ENCODE data around the gene PADI2. TPM values are rescaled to one million over a fixed set of nuclear protein-coding genes. Genes with fewer than 3 reads are reported as not detected.
A peak's percentile ranks its signal among the peaks of the same experiment; 100 is the strongest.

The PADI2 gene
- total RNA-seq, 1 donor from 2014 or later: 3.5 TPM

GRCh38 chr1:17102232-17102631, 17.0 kb downstream of the PADI2 start:
- H3K9me3 Mint-ChIP-seq: no peaks in the 10 kb centered on the region
- H3K36me3 Mint-ChIP-seq: no peaks in the 10 kb centered on the region
- no peak overlapping the region for H3K4me3 Mint-ChIP-seq
- H3K27me3 Mint-ChIP-seq: no peaks in the 10 kb centered on the region
- DNase-seq (ENCODE audit: extremely low spot score, unreplicated experiment): no peak
- H3K27ac Mint-ChIP-seq: no peak overlapping the region
- TF ChIP-seq, protein P1, sequence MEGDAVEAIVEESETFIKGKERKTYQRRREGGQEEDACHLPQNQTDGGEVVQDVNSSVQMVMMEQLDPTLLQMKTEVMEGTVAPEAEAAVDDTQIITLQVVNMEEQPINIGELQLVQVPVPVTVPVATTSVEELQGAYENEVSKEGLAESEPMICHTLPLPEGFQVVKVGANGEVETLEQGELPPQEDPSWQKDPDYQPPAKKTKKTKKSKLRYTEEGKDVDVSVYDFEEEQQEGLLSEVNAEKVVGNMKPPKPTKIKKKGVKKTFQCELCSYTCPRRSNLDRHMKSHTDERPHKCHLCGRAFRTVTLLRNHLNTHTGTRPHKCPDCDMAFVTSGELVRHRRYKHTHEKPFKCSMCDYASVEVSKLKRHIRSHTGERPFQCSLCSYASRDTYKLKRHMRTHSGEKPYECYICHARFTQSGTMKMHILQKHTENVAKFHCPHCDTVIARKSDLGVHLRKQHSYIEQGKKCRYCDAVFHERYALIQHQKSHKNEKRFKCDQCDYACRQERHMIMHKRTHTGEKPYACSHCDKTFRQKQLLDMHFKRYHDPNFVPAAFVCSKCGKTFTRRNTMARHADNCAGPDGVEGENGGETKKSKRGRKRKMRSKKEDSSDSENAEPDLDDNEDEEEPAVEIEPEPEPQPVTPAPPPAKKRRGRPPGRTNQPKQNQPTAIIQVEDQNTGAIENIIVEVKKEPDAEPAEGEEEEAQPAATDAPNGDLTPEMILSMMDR (conservative IDR thresholded peaks at IDR 0.05): no peak
- H3K4me1 Mint-ChIP-seq (ENCODE audit: unreplicated experiment): peaks cover 16% of the 10 kb centered on the region

DNA sequence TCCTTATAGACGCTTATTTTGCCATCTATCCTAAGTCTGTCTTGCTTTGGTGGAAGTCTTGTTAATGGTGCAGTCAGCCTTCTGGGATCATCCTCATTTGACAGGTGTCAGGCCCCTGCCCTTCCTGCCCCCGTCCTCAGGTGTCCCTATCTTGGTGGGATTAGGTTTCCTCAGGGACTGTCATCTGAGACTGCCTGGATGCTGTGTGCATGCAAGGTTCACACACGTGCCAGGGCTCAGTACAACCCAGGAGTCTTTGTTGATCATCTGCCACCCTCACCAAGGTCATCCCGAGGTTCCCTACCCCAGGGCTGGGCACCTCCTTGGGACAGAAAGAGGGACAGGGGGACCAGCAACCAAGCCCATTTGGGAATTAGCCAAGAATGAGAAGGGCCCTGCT, 18.0 kb downstream of the PADI2 start:
- no peaks in the 10 kb centered on the region for H3K9me3 Mint-ChIP-seq
- H3K4me3 Mint-ChIP-seq: no peak overlapping the region
- peaks cover 16% of the 10 kb centered on the region for H3K4me1 Mint-ChIP-seq (ENCODE audit: unreplicated experiment)
- no peak for DNase-seq (ENCODE audit: extremely low spot score, unreplicated experiment)
- H3K27me3 Mint-ChIP-seq: no peaks in the 10 kb centered on the region
- TF ChIP-seq, protein P1 (conservative IDR thresholded peaks at IDR 0.05): no peak
- H3K27ac Mint-ChIP-seq: no peak overlapping the region
- no peaks in the 10 kb centered on the region for H3K36me3 Mint-ChIP-seq

DNA sequence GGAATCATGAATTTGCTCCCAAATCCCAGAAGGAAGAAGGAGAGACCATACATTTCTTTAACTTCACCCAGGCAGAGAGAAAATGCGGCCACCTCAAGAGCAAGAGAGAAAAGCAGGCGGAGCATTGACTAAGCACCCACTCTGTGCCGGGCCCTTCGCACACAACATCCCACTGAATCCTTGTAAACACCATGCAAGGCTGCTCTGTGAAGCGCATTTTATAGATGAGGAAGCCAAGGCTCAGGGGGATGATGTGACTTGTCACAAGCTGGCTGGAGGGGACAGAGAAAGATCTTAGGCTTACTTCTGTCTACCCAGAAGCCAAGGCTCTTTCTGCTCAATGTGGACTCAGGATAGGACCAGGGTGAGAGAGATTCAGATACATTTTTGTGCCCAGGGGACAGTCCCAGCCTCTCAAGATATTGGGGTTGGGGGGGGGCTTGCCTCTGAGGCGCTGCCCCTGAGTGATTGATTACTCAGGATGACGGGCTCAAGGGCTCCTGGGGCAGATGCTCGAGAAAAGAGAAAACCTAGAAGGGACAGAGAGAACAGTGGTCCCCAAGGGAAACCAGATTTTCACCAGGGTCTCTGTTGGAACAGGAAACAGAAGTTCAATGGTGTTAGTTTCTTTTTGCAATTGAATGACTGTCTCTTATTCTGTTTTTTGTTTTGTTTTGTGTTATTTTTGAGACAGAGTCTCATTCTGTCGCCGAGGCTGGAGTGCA, 19.5 kb downstream of the PADI2 start:
- no peak for DNase-seq (ENCODE audit: extremely low spot score, unreplicated experiment)
- no peaks in the 10 kb centered on the region for H3K36me3 Mint-ChIP-seq
- peaks cover 30% of the 10 kb centered on the region for H3K4me1 Mint-ChIP-seq (ENCODE audit: unreplicated experiment)
- H3K27me3 Mint-ChIP-seq: no peaks in the 10 kb centered on the region
- H3K4me3 Mint-ChIP-seq: no peak overlapping the region
- H3K9me3 Mint-ChIP-seq: no peaks in the 10 kb centered on the region
- TF ChIP-seq, protein P1 (conservative IDR thresholded peaks at IDR 0.05): no peak
- H3K27ac Mint-ChIP-seq: no peak overlapping the region

GRCh38 chr1:17098446-17099317, 20.6 kb downstream of the PADI2 start:
- H3K4me1 Mint-ChIP-seq (ENCODE audit: unreplicated experiment): peaks cover 34% of the 10 kb centered on the region
- peak overlapping the region; percentile 26 for H3K4me3 Mint-ChIP-seq
- H3K36me3 Mint-ChIP-seq: no peaks in the 10 kb centered on the region
- no peak for DNase-seq (ENCODE audit: extremely low spot score, unreplicated experiment)
- TF ChIP-seq, protein P1 (conservative IDR thresholded peaks at IDR 0.05): no peak
- H3K27ac Mint-ChIP-seq: peak overlapping the region; percentile 54
- no peaks in the 10 kb centered on the region for H3K27me3 Mint-ChIP-seq
- no peaks in the 10 kb centered on the region for H3K9me3 Mint-ChIP-seq

DNA sequence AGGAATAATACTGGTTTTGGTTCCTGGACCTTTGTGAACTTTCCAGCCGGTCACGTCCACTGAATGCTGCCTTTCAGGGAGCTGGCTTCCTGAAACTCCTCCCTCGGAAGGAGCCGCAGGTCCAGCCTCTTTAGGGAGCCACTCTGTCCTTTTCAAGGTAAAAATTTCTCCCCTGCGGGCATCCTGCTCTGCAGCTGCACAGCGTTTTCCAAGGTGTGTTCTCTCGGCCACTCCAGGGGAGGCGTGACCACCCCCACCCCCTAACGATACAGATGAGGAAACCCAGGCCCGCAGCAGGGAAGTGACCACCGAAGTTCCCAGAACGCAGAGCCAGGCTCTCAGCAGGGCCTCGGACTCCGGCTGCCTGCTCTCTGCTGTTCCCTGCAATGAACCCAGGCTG, 21.5 kb downstream of the PADI2 start:
- H3K4me1 Mint-ChIP-seq (ENCODE audit: unreplicated experiment): peaks cover 34% of the 10 kb centered on the region
- TF ChIP-seq, protein P1 (conservative IDR thresholded peaks at IDR 0.05): no peak
- H3K36me3 Mint-ChIP-seq: no peaks in the 10 kb centered on the region
- no peak overlapping the region for H3K4me3 Mint-ChIP-seq
- no peaks in the 10 kb centered on the region for H3K27me3 Mint-ChIP-seq
- DNase-seq (ENCODE audit: extremely low spot score, unreplicated experiment): no peak
- no peaks in the 10 kb centered on the region for H3K9me3 Mint-ChIP-seq
- peak overlapping the region; percentile 54 for H3K27ac Mint-ChIP-seq
